ENCODE measurements around the gene LRRC75A.

LRRC75A gene

GRCh38 chr17:16491703-16492612 is at the start of gene LRRC75A:
TSS of gene LRRC75A (minus strand) at chr17:16492193. CDS start at chr17:16491990, 203 bp downstream.
- DNase-seq (ENCODE audit: low spot score), result no peak
- H3K9me3 ChIP-seq (ENCODE audit: severe bottlenecking), result no peaks in the 10 kb centered on the region
- no peak within 1 kb of the TSS for H3K27ac ChIP-seq (ENCODE audit: poor library complexity, severe bottlenecking)
- no peaks in the 10 kb centered on the region for H3K27me3 ChIP-seq (ENCODE audit: insufficient read depth, poor library complexity, severe bottlenecking)
- H3K4me3 ChIP-seq (ENCODE audit: severe bottlenecking), result peak within 1 kb of the TSS; percentile 51
- peak; percentile 14 for TF ChIP-seq CTCF (IDR thresholded peaks at IDR 0.05; ENCODE audit: poor library complexity, severe bottlenecking)
- no peaks in the 10 kb centered on the region for H3K36me3 ChIP-seq (ENCODE audit: low read depth)
- H3K4me1 ChIP-seq (ENCODE audit: insufficient read depth, poor library complexity, severe bottlenecking), result peaks cover under 1% of the 10 kb centered on the region
- ATAC-seq (ENCODE audit: low read depth), result peak; percentile 57

GRCh38 chr17:16537130-16537458 is 45.1 kb upstream of the LRRC75A start:
- Histone ChIP-seq H3K4me3 (ENCODE audit: severe bottlenecking) (no peak overlapping the region), H3K9me3 (ENCODE audit: severe bottlenecking) (no peaks in the 10 kb centered on the region), H3K27me3 (ENCODE audit: insufficient read depth, poor library complexity, severe bottlenecking) (no peaks in the 10 kb centered on the region), H3K36me3 (ENCODE audit: low read depth) (no peaks in the 10 kb centered on the region), H3K4me1 (ENCODE audit: insufficient read depth, poor library complexity, severe bottlenecking) (no peaks in the 10 kb centered on the region), H3K27ac (ENCODE audit: poor library complexity, severe bottlenecking) (no peak overlapping the region)
- ATAC-seq (ENCODE audit: low read depth) (no peak), DNase-seq (ENCODE audit: low spot score) (no peak)
- TF ChIP-seq CTCF (IDR thresholded peaks at IDR 0.05; ENCODE audit: poor library complexity, severe bottlenecking), result no peak

- Histone ChIP-seq H3K4me3 (ENCODE audit: severe bottlenecking) (no peak overlapping the region), H3K27ac (ENCODE audit: poor library complexity, severe bottlenecking) (no peak overlapping the region), H3K27me3 (ENCODE audit: insufficient read depth, poor library complexity, severe bottlenecking) (no peaks in the 10 kb centered on the region), H3K36me3 (ENCODE audit: low read depth) (no peaks in the 10 kb centered on the region), H3K9me3 (ENCODE audit: severe bottlenecking) (no peaks in the 10 kb centered on the region), H3K4me1 (ENCODE audit: insufficient read depth, poor library complexity, severe bottlenecking) (no peaks in the 10 kb centered on the region)
- DNase-seq (ENCODE audit: low spot score) (no peak), ATAC-seq (ENCODE audit: low read depth) (no peak)
- TF ChIP-seq CTCF (IDR thresholded peaks at IDR 0.05; ENCODE audit: poor library complexity, severe bottlenecking), result no peak
Measured at GRCh38 chr17:16534236-16534635, 42.2 kb upstream of the LRRC75A start.

- no peak overlapping the region for H3K27ac ChIP-seq (ENCODE audit: poor library complexity, severe bottlenecking)
- ATAC-seq (ENCODE audit: low read depth) (no peak), DNase-seq (ENCODE audit: low spot score) (no peak)
- no peaks in the 10 kb centered on the region for H3K9me3 ChIP-seq (ENCODE audit: severe bottlenecking)
- H3K36me3 ChIP-seq (ENCODE audit: low read depth), result no peaks in the 10 kb centered on the region
- no peak for TF ChIP-seq CTCF (IDR thresholded peaks at IDR 0.05; ENCODE audit: poor library complexity, severe bottlenecking)
- no peaks in the 10 kb centered on the region for H3K27me3 ChIP-seq (ENCODE audit: insufficient read depth, poor library complexity, severe bottlenecking)
- no peak overlapping the region for H3K4me3 ChIP-seq (ENCODE audit: severe bottlenecking)
- no peaks in the 10 kb centered on the region for H3K4me1 ChIP-seq (ENCODE audit: insufficient read depth, poor library complexity, severe bottlenecking)
Measured at GRCh38 chr17:16529906-16530305, 37.9 kb upstream of the LRRC75A start.

GRCh38 chr17:16527298-16527697 is 35.3 kb upstream of the LRRC75A start:
- no peak overlapping the region for H3K4me3 ChIP-seq (ENCODE audit: severe bottlenecking)
- DNase-seq (ENCODE audit: low spot score) (no peak), ATAC-seq (ENCODE audit: low read depth) (no peak)
- no peaks in the 10 kb centered on the region for H3K36me3 ChIP-seq (ENCODE audit: low read depth)
- H3K9me3 ChIP-seq (ENCODE audit: severe bottlenecking), result no peaks in the 10 kb centered on the region
- peaks cover 3% of the 10 kb centered on the region for H3K4me1 ChIP-seq (ENCODE audit: insufficient read depth, poor library complexity, severe bottlenecking)
- no peaks in the 10 kb centered on the region for H3K27me3 ChIP-seq (ENCODE audit: insufficient read depth, poor library complexity, severe bottlenecking)
- no peak for TF ChIP-seq CTCF (IDR thresholded peaks at IDR 0.05; ENCODE audit: poor library complexity, severe bottlenecking)
- no peak overlapping the region for H3K27ac ChIP-seq (ENCODE audit: poor library complexity, severe bottlenecking)
